ENCODE results near the gene ANKLE1.
"Not testable (repeated sequence)": the region's sequence is repeated elsewhere in the genome, so short reads cannot be mapped to it uniquely, and the experiment has no call there.

ANKLE1 gene

GRCh38 chr19:17248011-17248776 is 33.5 kb upstream of the ANKLE1 start:
- DNase-seq, result no peak

GRCh38 chr19:17249887-17250548 is 31.7 kb upstream of the ANKLE1 start:
- no peak for DNase-seq

- DNase-seq, result no peak
Measured at GRCh38 chr19:17254636-17255035, 27.1 kb upstream of the ANKLE1 start.

- DNase-seq, result no peak
Measured at GRCh38 chr19:17255150-17255621, 26.5 kb upstream of the ANKLE1 start.

GRCh38 chr19:17256130-17256529 is 25.6 kb upstream of the ANKLE1 start:
- no peak for DNase-seq

- DNase-seq, result no peak
Measured at GRCh38 chr19:17259118-17259780, 22.5 kb upstream of the ANKLE1 start.

- DNase-seq, result no peak
Measured at GRCh38 chr19:17259934-17260333, 21.8 kb upstream of the ANKLE1 start.

- DNase-seq, result peak; percentile 95
Measured at GRCh38 chr19:17260842-17261325, 20.8 kb upstream of the ANKLE1 start.

- no peak for DNase-seq
Measured at GRCh38 chr19:17262557-17262956, 19.1 kb upstream of the ANKLE1 start.

GRCh38 chr19:17263712-17264640 is 17.7 kb upstream of the ANKLE1 start:
- no peak for DNase-seq

GRCh38 chr19:17264641-17264979 is 17.1 kb upstream of the ANKLE1 start, which contains the start of gene USHBP1:
Gene USHBP1 (minus strand): TSS chr19:17264745. CDS start chr19:17264299, 446 bp downstream.
- DNase-seq, result no peak

GRCh38 chr19:17266026-17266425 is 15.7 kb upstream of the ANKLE1 start:
- DNase-seq, result no peak

GRCh38 chr19:17266589-17266974 is 15.1 kb upstream of the ANKLE1 start:
- no peak for DNase-seq

- peak; percentile 97 for DNase-seq
Measured at GRCh38 chr19:17266975-17267788, 14.5 kb upstream of the ANKLE1 start, which contains the start of gene BABAM1. Gene BABAM1 (plus strand): TSS chr19:17267443. CDS start chr19:17268807, 1,364 bp downstream.

- DNase-seq, result no peak
Measured at GRCh38 chr19:17268754-17269153, 12.9 kb upstream of the ANKLE1 start.

GRCh38 chr19:17274892-17275291 is 6.8 kb upstream of the ANKLE1 start:
- not testable (repeated sequence) for DNase-seq

- no peak for DNase-seq
Measured at GRCh38 chr19:17275441-17276175, 6.1 kb upstream of the ANKLE1 start.

GRCh38 chr19:17279436-17279835 is 2.3 kb upstream of the ANKLE1 start:
- no peak for DNase-seq

- peak; percentile 88 for DNase-seq
Measured at GRCh38 chr19:17282488-17283125, 906 bp downstream of the ANKLE1 start.

GRCh38 chr19:17283504-17283996 is 1.8 kb downstream of the ANKLE1 start:
- DNase-seq, result no peak
